ENCODE data around the gene FCN2. TPM values are rescaled to one million over a fixed set of nuclear protein-coding genes. Genes with fewer than 3 reads are reported as not detected.

Gene FCN2
- total and polyA plus RNA-seq, 2 of the 4 experiments (the other 2 are of a cell fraction): not detected

DNA sequence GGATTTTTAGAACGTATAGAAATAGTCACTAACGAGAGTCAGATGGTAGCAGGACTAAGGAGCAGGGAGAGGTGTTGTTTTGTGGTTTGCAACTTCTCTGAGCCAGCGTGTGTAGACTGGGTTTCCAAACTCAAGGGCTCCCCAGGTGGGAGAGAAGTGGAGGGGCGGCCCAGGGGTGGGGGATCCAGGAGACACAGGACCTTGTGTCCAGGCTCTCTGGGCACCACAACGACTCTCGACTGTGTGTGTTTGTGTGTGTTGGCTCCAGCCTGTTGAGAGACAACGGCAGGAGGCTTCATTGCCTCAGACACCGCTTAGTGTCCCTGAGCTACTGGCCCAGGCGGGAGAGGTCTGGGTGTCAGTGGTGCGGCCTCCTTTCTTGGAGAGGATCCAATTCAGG, 38.0 kb downstream of the FCN2 start:
- Histone ChIP-seq H2BK20ac (ENCODE audit: low read depth, low read length) (no peak overlapping the region), H3K4ac (ENCODE audit: low read depth, low read length) (no peak overlapping the region), H2AFZ (replicated peaks; ENCODE audit: low read length, poor library complexity) (no peak overlapping the region), H2BK120ac (ENCODE audit: low read depth, low read length) (no peak overlapping the region), H3K79me1 (ENCODE audit: low read depth in 1 of 2, low read length in 2 of 2) (no peaks in the 10 kb centered on the region), H3K36me3 (ENCODE audit: control insufficient read depth, insufficient read depth, low read length) (no peaks in the 10 kb centered on the region), H3K9ac (ENCODE audit: low read depth, low read length) (no peak overlapping the region), H3K9me1 (ENCODE audit: insufficient read depth, low read length) (no peaks in the 10 kb centered on the region), H3K18ac (ENCODE audit: low read depth, low read length) (no peak overlapping the region), H4K91ac (ENCODE audit: insufficient read depth, low read depth, low read length) (no peak overlapping the region), H2BK15ac (ENCODE audit: low read depth, low read length) (no peak overlapping the region), H3K4me3 (ENCODE audit: insufficient read depth, low read depth, low read length) (no peak overlapping the region), H3K4me1 (ENCODE audit: control insufficient read depth, insufficient read depth, low read length) (peaks cover 2% of the 10 kb centered on the region; the same call in 1 of the 2 replicates), H3K27ac (ENCODE audit: insufficient read depth, low read length) (no peak overlapping the region), H4K8ac (ENCODE audit: low read depth in 2 of 2, low read length in 2 of 2) (no peak overlapping the region), H3K4me2 (ENCODE audit: low read depth, low read length) (no peak overlapping the region), H3K9me3 (ENCODE audit: control insufficient read depth, insufficient read depth, low read length) (peaks cover 3% of the 10 kb centered on the region; the same call in 1 of the 2 replicates), H4K5ac (ENCODE audit: low read depth, low read length) (no peak overlapping the region), H2AK9ac (replicated peaks; ENCODE audit: low read depth, low read length, poor library complexity) (no peak overlapping the region), H4K20me1 (ENCODE audit: insufficient read depth, low read length) (no peaks in the 10 kb centered on the region), H2BK5ac (ENCODE audit: low read depth, low read length, poor library complexity, severe bottlenecking) (no peak overlapping the region), H2AK5ac (ENCODE audit: low read depth, low read length) (no peak overlapping the region), H3K23ac (ENCODE audit: low read depth, low read length) (no peak overlapping the region), H3K14ac (replicated peaks; ENCODE audit: low read depth, low read length) (no peak overlapping the region), H3K27me3 (ENCODE audit: control insufficient read depth, insufficient read depth, low read length) (peaks cover 19% of the 10 kb centered on the region; the same call in 1 of the 2 replicates), H3K56ac (ENCODE audit: extremely low read depth, insufficient read depth, low read length) (no peak overlapping the region)
- in situ Hi-C loops (cut with MboI; ENCODE audit: low sequenced_read_pairs) (no loop called here), dilution Hi-C loops (cut with HindIII; ENCODE audit: low sequenced_read_pairs, unreplicated experiment) (no loop called here), intact Hi-C loops (cut with micrococcal nuclease) (no loop called here)
- ChIA-PET CTCF (no interaction called here), POLR2A (ENCODE audit: unreplicated experiment) (no interaction called here)
- ATAC-seq (ENCODE audit: low read depth) (no peak), DNase-seq (no peak)
- BruUV-seq (replicated peaks): no TSS peak
- WGBS, 2 experiments (ENCODE audit: extremely low coverage in 2 of 2, insufficient read length in 1 of 2): 77% methylated on average over 4 of the region's 10 CpGs; no CpG with 5 or more reads in 1 of the 2 experiments
- TF ChIP-seq SMC3 (IDR thresholded peaks at IDR 0.05; ENCODE audit: low read depth, low read length) (no peak), MXI1 (IDR thresholded peaks at IDR 0.05; ENCODE audit: borderline replicate concordance, low read depth, low read length) (no peak), RCOR1 (IDR thresholded peaks at IDR 0.05; ENCODE audit: insufficient replicate concordance, low read length) (no peak), MAZ (IDR thresholded peaks at IDR 0.05; ENCODE audit: borderline replicate concordance, low read depth, low read length) (no peak), BHLHE40 (IDR thresholded peaks at IDR 0.05; ENCODE audit: low read depth, low read length) (no peak), CEBPB (IDR thresholded peaks at IDR 0.05; ENCODE audit: low read depth, low read length) (no peak), FOS (IDR thresholded peaks at IDR 0.05; ENCODE audit: low read depth, low read length) (no peak), MAFK (IDR thresholded peaks at IDR 0.05; ENCODE audit: low read depth, low read length) (no peak), POLR2A (IDR thresholded peaks at IDR 0.05; ENCODE audit: low read depth, low read length) (no peak), RAD21 (IDR thresholded peaks at IDR 0.05; ENCODE audit: low read length) (no peak), NFE2L2 (IDR thresholded peaks at IDR 0.05; ENCODE audit: low read depth, low read length) (no peak), RFX5 (IDR thresholded peaks at IDR 0.05; ENCODE audit: low read depth, low read length) (no peak), CHD1 (IDR thresholded peaks at IDR 0.05; ENCODE audit: low read depth, low read length) (no peak)
- TF ChIP-seq, protein P1, sequence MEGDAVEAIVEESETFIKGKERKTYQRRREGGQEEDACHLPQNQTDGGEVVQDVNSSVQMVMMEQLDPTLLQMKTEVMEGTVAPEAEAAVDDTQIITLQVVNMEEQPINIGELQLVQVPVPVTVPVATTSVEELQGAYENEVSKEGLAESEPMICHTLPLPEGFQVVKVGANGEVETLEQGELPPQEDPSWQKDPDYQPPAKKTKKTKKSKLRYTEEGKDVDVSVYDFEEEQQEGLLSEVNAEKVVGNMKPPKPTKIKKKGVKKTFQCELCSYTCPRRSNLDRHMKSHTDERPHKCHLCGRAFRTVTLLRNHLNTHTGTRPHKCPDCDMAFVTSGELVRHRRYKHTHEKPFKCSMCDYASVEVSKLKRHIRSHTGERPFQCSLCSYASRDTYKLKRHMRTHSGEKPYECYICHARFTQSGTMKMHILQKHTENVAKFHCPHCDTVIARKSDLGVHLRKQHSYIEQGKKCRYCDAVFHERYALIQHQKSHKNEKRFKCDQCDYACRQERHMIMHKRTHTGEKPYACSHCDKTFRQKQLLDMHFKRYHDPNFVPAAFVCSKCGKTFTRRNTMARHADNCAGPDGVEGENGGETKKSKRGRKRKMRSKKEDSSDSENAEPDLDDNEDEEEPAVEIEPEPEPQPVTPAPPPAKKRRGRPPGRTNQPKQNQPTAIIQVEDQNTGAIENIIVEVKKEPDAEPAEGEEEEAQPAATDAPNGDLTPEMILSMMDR (conservative IDR thresholded peaks at IDR 0.05; ENCODE audit: low read depth, low read length): no peak
- TF ChIP-seq, protein P2, sequence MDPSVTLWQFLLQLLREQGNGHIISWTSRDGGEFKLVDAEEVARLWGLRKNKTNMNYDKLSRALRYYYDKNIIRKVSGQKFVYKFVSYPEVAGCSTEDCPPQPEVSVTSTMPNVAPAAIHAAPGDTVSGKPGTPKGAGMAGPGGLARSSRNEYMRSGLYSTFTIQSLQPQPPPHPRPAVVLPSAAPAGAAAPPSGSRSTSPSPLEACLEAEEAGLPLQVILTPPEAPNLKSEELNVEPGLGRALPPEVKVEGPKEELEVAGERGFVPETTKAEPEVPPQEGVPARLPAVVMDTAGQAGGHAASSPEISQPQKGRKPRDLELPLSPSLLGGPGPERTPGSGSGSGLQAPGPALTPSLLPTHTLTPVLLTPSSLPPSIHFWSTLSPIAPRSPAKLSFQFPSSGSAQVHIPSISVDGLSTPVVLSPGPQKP (IDR thresholded peaks at IDR 0.05; ENCODE audit: borderline replicate concordance, low read depth, low read length): no peak
- TF ChIP-seq, protein P3, sequence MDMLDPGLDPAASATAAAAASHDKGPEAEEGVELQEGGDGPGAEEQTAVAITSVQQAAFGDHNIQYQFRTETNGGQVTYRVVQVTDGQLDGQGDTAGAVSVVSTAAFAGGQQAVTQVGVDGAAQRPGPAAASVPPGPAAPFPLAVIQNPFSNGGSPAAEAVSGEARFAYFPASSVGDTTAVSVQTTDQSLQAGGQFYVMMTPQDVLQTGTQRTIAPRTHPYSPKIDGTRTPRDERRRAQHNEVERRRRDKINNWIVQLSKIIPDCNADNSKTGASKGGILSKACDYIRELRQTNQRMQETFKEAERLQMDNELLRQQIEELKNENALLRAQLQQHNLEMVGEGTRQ (IDR thresholded peaks at IDR 0.05; ENCODE audit: low read depth, low read length): no peak

All from IMR-90 (cell line).